Endodermal cell (in vitro differentiated cells): Measurements from ENCODE around the gene BOD1L1. TPM values are rescaled to one million over a fixed set of nuclear protein-coding genes. Genes with fewer than 3 reads are reported as not detected.

ENCODE experiments used
- DNase-seq: peaks from one replicate; pipeline ENCODE4 v3.0.0-alpha.2; 2017
- H3K27ac ChIP-seq: 2 replicates; pipeline ENCODE4 v1.5.1; 2013; ENCODE audit warnings: mild to moderate bottlenecking, low read depth, low read length, moderate library complexity
- H3K27me3 ChIP-seq: 2 replicates; pipeline ENCODE4 v1.6.1; 2013; ENCODE audit warnings: mild to moderate bottlenecking, low read length, moderate library complexity; ENCODE audit not compliant: insufficient read depth, control insufficient read depth, poor library complexity, severe bottlenecking
- H3K36me3 ChIP-seq: 2 replicates; pipeline ENCODE4 v1.7.0; 2013; ENCODE audit warnings: mild to moderate bottlenecking, low read length, moderate library complexity; ENCODE audit not compliant: control insufficient read depth, insufficient read depth
- H3K4me1 ChIP-seq: one replicate; pipeline ENCODE4 v1.7.0; 2013; ENCODE audit warnings: low read length; ENCODE audit not compliant: control insufficient read depth, insufficient read depth
- H3K4me3 ChIP-seq: 2 replicates; pipeline ENCODE4 v1.5.1; 2013; ENCODE audit warnings: mild to moderate bottlenecking, low read length, moderate library complexity
- H3K9ac ChIP-seq: 2 replicates; pipeline ENCODE4 v1.6.1; 2013; ENCODE audit warnings: mild to moderate bottlenecking, low read length, moderate library complexity; ENCODE audit not compliant: poor library complexity, severe bottlenecking; ENCODE audit errors: extremely low read depth
- H3K9me3 ChIP-seq: 2 replicates; pipeline ENCODE4 v1.6.1; 2013; ENCODE audit warnings: mild to moderate bottlenecking, low read length, moderate library complexity; ENCODE audit not compliant: control insufficient read depth
- H3K27ac Mint-ChIP-seq: 2 replicates; pipeline ENCODE4 v1.8.0; 2020; ENCODE audit warnings: mixed read lengths
- H3K27me3 Mint-ChIP-seq: 2 replicates; pipeline ENCODE4 v1.8.0; 2021; ENCODE audit warnings: mild to moderate bottlenecking, mixed read lengths; ENCODE audit not compliant: insufficient read depth
- H3K36me3 Mint-ChIP-seq: 2 replicates; pipeline ENCODE4 v1.8.0; 2020; ENCODE audit warnings: low read depth, mixed read lengths
- H3K4me1 Mint-ChIP-seq: 2 replicates; pipeline ENCODE4 v1.8.0; 2020; ENCODE audit warnings: mixed read lengths
- H3K4me3 Mint-ChIP-seq: 2 replicates; pipeline ENCODE4 v1.8.0; 2020; ENCODE audit warnings: mild to moderate bottlenecking, moderate library complexity, mixed read lengths
- H3K9me3 Mint-ChIP-seq: 2 replicates; pipeline ENCODE4 v1.8.0; 2020; ENCODE audit warnings: mild to moderate bottlenecking, mixed read lengths
- WGBS, 2 experiments: methylation state at CpG; one replicate each; pipeline versions ENCODE4 v1.1.5 to v1.1.7; 2013; ENCODE audit warnings: missing lambda C conversion rate in 2 of 2, mixed read lengths in 1 of 2; ENCODE audit not compliant: insufficient coverage in 1 of 2, insufficient read length in 1 of 2; 5-methylcytosine and 5-hydroxymethylcytosine counted together
- total RNA-seq, 2 donors: library from RNA; stranded (reverse); fragmentation: NEBNext Ultra II Directional in 1 of 2; extraction: Animal tissue kit (Norgen Biotek cat#: 25700) in 1 of 2; gene quantifications; 2 replicates in 1 of 2; 3 replicates in 1 of 2; pipeline ENCODE4 v1.2.1, GENCODE V29; 2021
- TF ChIP-seq, protein P1 (sequence below): fragments of 200-600 bp; sonication (generic); conservative IDR thresholded peaks from 2 replicates; pipeline ENCODE4 v1.5.0; 2021; ENCODE audit warnings: antibody characterized with exemption, mild to moderate bottlenecking

BOD1L1 gene
- total RNA-seq, 2 donors from 2014 or later, result 42.5 to 46.3 TPM

GRCh38 chr4:13599159-13599558 is 28.4 kb downstream of the BOD1L1 start:
- TF ChIP-seq, protein P1, sequence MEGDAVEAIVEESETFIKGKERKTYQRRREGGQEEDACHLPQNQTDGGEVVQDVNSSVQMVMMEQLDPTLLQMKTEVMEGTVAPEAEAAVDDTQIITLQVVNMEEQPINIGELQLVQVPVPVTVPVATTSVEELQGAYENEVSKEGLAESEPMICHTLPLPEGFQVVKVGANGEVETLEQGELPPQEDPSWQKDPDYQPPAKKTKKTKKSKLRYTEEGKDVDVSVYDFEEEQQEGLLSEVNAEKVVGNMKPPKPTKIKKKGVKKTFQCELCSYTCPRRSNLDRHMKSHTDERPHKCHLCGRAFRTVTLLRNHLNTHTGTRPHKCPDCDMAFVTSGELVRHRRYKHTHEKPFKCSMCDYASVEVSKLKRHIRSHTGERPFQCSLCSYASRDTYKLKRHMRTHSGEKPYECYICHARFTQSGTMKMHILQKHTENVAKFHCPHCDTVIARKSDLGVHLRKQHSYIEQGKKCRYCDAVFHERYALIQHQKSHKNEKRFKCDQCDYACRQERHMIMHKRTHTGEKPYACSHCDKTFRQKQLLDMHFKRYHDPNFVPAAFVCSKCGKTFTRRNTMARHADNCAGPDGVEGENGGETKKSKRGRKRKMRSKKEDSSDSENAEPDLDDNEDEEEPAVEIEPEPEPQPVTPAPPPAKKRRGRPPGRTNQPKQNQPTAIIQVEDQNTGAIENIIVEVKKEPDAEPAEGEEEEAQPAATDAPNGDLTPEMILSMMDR, result peak; percentile 70
- H3K36me3 ChIP-seq, result peaks cover 73% of the 10 kb centered on the region

DNA sequence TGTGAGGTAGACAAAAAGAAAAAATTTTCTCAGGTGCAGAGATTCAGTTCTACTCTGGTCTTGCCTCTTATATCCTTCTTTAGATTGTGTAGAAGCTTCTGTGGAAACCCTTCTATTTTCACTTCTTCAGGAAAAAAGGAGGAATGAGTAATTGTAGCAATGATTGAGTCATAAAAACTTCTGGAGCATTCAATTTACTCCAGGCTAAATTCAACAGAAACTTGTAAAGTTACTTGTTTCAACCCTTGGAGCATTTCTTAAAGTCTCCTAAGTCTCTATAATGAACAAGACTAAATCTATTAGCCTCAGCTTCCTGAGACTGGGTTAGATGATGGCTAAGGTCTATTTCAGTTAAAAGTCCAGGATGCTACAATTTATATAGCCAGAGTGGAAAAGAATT is 29.9 kb downstream of the BOD1L1 start:
- no peaks in the 10 kb centered on the region for H3K4me1 ChIP-seq
- no peak overlapping the region for H3K27ac ChIP-seq
- H3K9ac ChIP-seq, result no peak overlapping the region
- H3K36me3 ChIP-seq, result peaks cover 72% of the 10 kb centered on the region
- TF ChIP-seq, protein P1, result no peak
- H3K27me3 ChIP-seq, result no peaks in the 10 kb centered on the region
- H3K4me1 Mint-ChIP-seq, result peaks cover 7% of the 10 kb centered on the region
- no peaks in the 10 kb centered on the region for H3K27me3 Mint-ChIP-seq
- no peaks in the 10 kb centered on the region for H3K9me3 Mint-ChIP-seq
- H3K4me3 Mint-ChIP-seq, result no peak overlapping the region
- peaks cover 54% of the 10 kb centered on the region for H3K36me3 Mint-ChIP-seq
- H3K27ac Mint-ChIP-seq, result no peak overlapping the region
- DNase-seq, result no peak
- H3K9me3 ChIP-seq, result no peaks in the 10 kb centered on the region
- no peak overlapping the region for H3K4me3 ChIP-seq

More at GRCh38 chr4:13599159-13599558, 28.4 kb downstream of the BOD1L1 start:
- Mint-ChIP-seq H3K4me3 (no peak overlapping the region), H3K36me3 (peaks cover 67% of the 10 kb centered on the region), H3K9me3 (no peaks in the 10 kb centered on the region), H3K27me3 (no peaks in the 10 kb centered on the region), H3K27ac (no peak overlapping the region), H3K4me1 (peaks cover 7% of the 10 kb centered on the region)
- Histone ChIP-seq H3K9ac (no peak overlapping the region), H3K27ac (no peak overlapping the region), H3K4me1 (no peaks in the 10 kb centered on the region), H3K4me3 (no peak overlapping the region), H3K27me3 (no peaks in the 10 kb centered on the region), H3K9me3 (no peaks in the 10 kb centered on the region)
- 74 to 86% methylated on average over 4 to 5 of the region's 5 CpGs for WGBS, 2 experiments
- peak; percentile 92 for DNase-seq

DNA sequence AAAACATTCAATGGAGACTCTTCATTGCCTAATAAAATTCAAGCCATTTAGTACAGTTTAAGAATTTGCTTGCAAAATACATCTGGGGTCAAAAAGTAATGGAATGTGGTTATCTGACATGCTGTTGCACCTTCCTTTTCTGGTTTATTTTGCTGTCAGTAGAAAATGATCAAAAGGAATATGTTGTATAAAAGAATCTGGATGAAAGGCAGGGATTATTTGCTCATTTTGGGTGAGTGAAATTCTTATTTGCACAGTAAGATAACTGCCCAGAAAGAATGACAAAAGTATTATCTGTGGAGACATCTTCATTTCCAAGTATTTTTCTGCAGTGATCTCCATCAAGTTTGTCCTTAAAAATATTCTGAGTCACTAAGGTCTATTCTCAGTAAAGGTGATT is 30.4 kb downstream of the BOD1L1 start:
- Histone ChIP-seq H3K27me3 (no peaks in the 10 kb centered on the region), H3K9me3 (no peaks in the 10 kb centered on the region), H3K27ac (no peak overlapping the region), H3K9ac (no peak overlapping the region), H3K36me3 (peaks cover 72% of the 10 kb centered on the region), H3K4me1 (no peaks in the 10 kb centered on the region), H3K4me3 (no peak overlapping the region)
- Mint-ChIP-seq H3K4me3 (no peak overlapping the region), H3K27ac (no peak overlapping the region), H3K27me3 (no peaks in the 10 kb centered on the region), H3K9me3 (no peaks in the 10 kb centered on the region), H3K4me1 (peaks cover 7% of the 10 kb centered on the region), H3K36me3 (peaks cover 51% of the 10 kb centered on the region)
- no peak for DNase-seq
- TF ChIP-seq, protein P1, result no peak
